ENCODE measurements around the gene ST6GALNAC2.

DNA sequence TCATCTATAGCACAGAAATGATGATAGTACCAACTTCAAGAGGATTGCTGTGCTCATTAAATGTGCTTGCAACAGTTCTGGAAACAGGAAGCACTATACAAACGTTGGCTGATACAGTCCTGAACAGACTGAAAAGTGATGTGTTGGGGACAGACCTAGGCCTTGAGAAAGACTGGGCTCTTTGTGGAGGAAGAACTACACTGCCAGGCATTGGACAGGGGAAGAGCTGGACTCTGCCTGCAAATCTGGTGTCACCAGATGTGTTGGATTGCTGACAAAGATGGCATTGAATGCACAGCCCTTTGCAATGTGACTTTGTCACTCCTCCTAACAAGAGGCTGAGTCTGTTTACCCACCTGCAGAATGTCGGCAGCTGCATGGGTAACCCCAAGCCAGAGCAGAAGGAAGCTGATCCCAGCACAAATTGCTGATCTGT is 12.4 kb upstream of the ST6GALNAC2 start:
- no peak for TF ChIP-seq HDGF (IDR thresholded peaks at IDR 0.05; ENCODE audit: borderline replicate concordance)
- no peak for TF ChIP-seq FOXA1 (IDR thresholded peaks at IDR 0.05)
- no peak for TF ChIP-seq PKNOX1 (IDR thresholded peaks at IDR 0.05)
- TF ChIP-seq NFRKB (IDR thresholded peaks at IDR 0.05): no peak
- TF ChIP-seq CTBP1 (IDR thresholded peaks at IDR 0.05; ENCODE audit: borderline replicate concordance): no peak
- TF ChIP-seq SP1 (IDR thresholded peaks at IDR 0.05): no peak
- no peak for TF ChIP-seq ARNT (IDR thresholded peaks at IDR 0.05)
- TF ChIP-seq BHLHE40 (IDR thresholded peaks at IDR 0.05; ENCODE audit: borderline replicate concordance): no peak
- TF ChIP-seq FOXM1 (IDR thresholded peaks at IDR 0.05; ENCODE audit: borderline replicate concordance): no peak
- TF ChIP-seq FOXK2 (IDR thresholded peaks at IDR 0.05): no peak
